Gastrocnemius medialis (tissue), 4 donors: ENCODE data around the gene SPACA9. TPM values are rescaled to one million over a fixed set of nuclear protein-coding genes. Genes with fewer than 3 reads are reported as not detected.

Experiments
- ATAC-seq, 2 donors: fragments of 150-250 bp; one replicate each; pipeline ENCODE4 v1.9.1; 2016
- DNase-seq, 2 donors: peaks; one replicate each; pipeline ENCODE4 v3.0.0-alpha.2; 2019
- H3K27ac ChIP-seq, 4 donors: fragments of 200-600 bp; sonication (generic); 1 replicate in 1 of 4; 2 replicates in 3 of 4; pipeline ENCODE4 v1.5.1; 2016 to 2018; ENCODE audit warnings: mild to moderate bottlenecking in 2 of 4, moderate library complexity in 1 of 4
- H3K27me3 ChIP-seq, 3 donors: fragments of 200-600 bp; sonication (generic) in 2 of 3; 1 replicate in 1 of 3; 2 replicates in 2 of 3; pipeline versions ENCODE4 v1.5.1 to v1.6.0; 2016 to 2019; ENCODE audit warnings: mild to moderate bottlenecking in 1 of 3, moderate library complexity in 1 of 3
- H3K36me3 ChIP-seq, 2 donors: fragments of 200-600 bp; sonication (generic) in 1 of 2; one replicate each; pipeline ENCODE4 v1.5.1; 2017 to 2018
- H3K4me1 ChIP-seq, 2 donors: fragments of 200-600 bp; sonication (generic) in 1 of 2; one replicate each; pipeline ENCODE4 v1.5.1; 2016 to 2017; ENCODE audit warnings: mild to moderate bottlenecking in 2 of 2
- H3K4me3 ChIP-seq, 4 donors: fragments of 200-600 bp; sonication (generic) in 3 of 4; 1 replicate in 1 of 4; 2 replicates in 3 of 4; pipeline ENCODE4 v1.5.1; 2016 to 2019; ENCODE audit warnings: mild to moderate bottlenecking in 2 of 4
- H3K9me3 ChIP-seq, 3 donors: fragments of 200-600 bp; sonication (generic) in 2 of 3; 1 replicate in 1 of 3; 2 replicates in 2 of 3; pipeline ENCODE4 v1.5.1; 2016 to 2019
- POLR2A ChIP-seq, 2 donors: fragments of 450-650 bp; IDR thresholded peaks; one replicate each; pipeline ENCODE4 v1.6.1; 2017; ENCODE audit warnings: antibody characterized with exemption in 2 of 2, mild to moderate bottlenecking in 2 of 2, moderate library complexity in 2 of 2
- in situ Hi-C, 4 donors: fragments of 200-750 bp; cut with MboI; loops; one replicate each; pipeline versions ENCODE4 v1.15.0 to v1.8.0; 2017; ENCODE audit warnings: low sequenced_read_pairs in 4 of 4
- intact Hi-C: fragments of 100-400 bp; cut with DNase I; formaldehyde crosslinking; loops from one replicate; pipeline ENCODE4 v1.15.1; 2023; ENCODE audit warnings: low total_unique reads
- total RNA-seq, 4 donors: library from RNA; depleted of rRNA; stranded (reverse); fragments of >200 nt; gene quantifications; one replicate each; pipeline versions ENCODE4 v1.1.0 to v1.2.3, GENCODE V29; 2016
- TF ChIP-seq, protein P1 (sequence below), 5 experiments: fragments of 450-650 bp in 3 of 5; fragments of 200-600 bp in 2 of 5; sonication (generic) in 2 of 5; IDR thresholded peaks in 4 of 5; conservative IDR thresholded peaks in 1 of 5; 1 replicate in 4 of 5; 2 replicates in 1 of 5; pipeline ENCODE4 v1.5.1; 2016 to 2019; ENCODE audit warnings: antibody characterized with exemption in 5 of 5, mild to moderate bottlenecking in 3 of 5, moderate library complexity in 3 of 5

Gene SPACA9
- total RNA-seq, 4 donors from 2014 or later: 0.24 to 2.5 (median 1.0) TPM

DNA sequence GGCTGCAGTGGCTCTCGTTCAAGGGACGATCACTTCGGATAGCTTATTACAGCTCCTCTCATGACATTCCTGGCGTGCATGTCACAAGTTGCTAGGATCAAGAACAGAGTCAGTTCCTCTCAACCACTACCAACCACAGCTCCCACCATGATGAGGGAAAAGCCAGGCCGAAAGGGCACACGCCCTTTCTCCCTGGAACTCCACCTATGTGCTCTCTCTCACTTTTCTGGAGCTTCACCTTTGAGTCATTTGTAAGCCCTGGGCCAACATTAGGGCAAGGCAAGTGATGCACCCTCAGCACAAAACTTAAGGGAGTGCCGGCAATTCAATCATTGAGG lies 1.6 kb downstream of the SPACA9 start:
- in situ Hi-C loops (no loop called here), intact Hi-C loops (no loop called here)
- no peak for ATAC-seq
- no peak for TF ChIP-seq POLR2A (IDR thresholded peaks at IDR 0.05)
- TF ChIP-seq, protein P1, sequence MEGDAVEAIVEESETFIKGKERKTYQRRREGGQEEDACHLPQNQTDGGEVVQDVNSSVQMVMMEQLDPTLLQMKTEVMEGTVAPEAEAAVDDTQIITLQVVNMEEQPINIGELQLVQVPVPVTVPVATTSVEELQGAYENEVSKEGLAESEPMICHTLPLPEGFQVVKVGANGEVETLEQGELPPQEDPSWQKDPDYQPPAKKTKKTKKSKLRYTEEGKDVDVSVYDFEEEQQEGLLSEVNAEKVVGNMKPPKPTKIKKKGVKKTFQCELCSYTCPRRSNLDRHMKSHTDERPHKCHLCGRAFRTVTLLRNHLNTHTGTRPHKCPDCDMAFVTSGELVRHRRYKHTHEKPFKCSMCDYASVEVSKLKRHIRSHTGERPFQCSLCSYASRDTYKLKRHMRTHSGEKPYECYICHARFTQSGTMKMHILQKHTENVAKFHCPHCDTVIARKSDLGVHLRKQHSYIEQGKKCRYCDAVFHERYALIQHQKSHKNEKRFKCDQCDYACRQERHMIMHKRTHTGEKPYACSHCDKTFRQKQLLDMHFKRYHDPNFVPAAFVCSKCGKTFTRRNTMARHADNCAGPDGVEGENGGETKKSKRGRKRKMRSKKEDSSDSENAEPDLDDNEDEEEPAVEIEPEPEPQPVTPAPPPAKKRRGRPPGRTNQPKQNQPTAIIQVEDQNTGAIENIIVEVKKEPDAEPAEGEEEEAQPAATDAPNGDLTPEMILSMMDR (IDR thresholded peaks at IDR 0.05 in 4 of 5, conservative IDR thresholded peaks at IDR 0.05 in 1 of 5): no peak
- peaks cover 0 to 10% of the 10 kb centered on the region in 2 donors for H3K4me1 ChIP-seq
- no peak overlapping the region for H3K27ac ChIP-seq
- H3K27me3 ChIP-seq: peaks cover 0 to 6% (median 5%) of the 10 kb centered on the region in 3 donors
- H3K4me3 ChIP-seq: no peak overlapping the region
- no peak for DNase-seq
- no peaks in the 10 kb centered on the region for H3K36me3 ChIP-seq
- no peaks in the 10 kb centered on the region for H3K9me3 ChIP-seq

DNA sequence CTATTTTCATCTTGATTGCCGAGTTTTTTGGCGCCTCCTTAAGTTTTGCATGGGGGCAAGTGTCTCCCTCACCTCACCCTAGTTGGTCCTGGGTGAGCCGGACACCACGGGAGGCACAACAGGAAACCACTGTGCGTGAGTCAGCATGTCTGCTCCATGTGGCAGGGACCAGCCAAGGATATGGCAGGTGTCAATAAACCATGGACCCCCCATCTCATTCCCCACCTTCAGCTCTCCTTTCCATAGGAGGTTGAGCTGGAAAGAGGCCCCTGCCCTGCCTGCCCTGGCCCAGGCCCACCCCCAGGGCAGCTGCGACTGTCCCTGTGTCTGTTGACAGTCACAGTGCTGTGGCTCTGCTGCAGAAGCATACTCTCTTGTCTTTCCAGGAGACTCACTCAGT lies 3.1 kb downstream of the SPACA9 start:
- ATAC-seq (no peak), DNase-seq (no peak)
- in situ Hi-C loops: no loop called here
- Histone ChIP-seq H3K27me3 (peaks cover 0 to 6% (median 5%) of the 10 kb centered on the region in 3 donors), H3K9me3 (no peaks in the 10 kb centered on the region), H3K4me1 (peaks cover 0 to 10% of the 10 kb centered on the region in 2 donors), H3K36me3 (no peaks in the 10 kb centered on the region), H3K27ac (no peak overlapping the region), H3K4me3 (no peak overlapping the region)
- TF ChIP-seq, protein P1 (IDR thresholded peaks at IDR 0.05 in 4 of 5, conservative IDR thresholded peaks at IDR 0.05 in 1 of 5): no peak
- TF ChIP-seq POLR2A (IDR thresholded peaks at IDR 0.05): no peak
- intact Hi-C loops: no loop called here

DNA sequence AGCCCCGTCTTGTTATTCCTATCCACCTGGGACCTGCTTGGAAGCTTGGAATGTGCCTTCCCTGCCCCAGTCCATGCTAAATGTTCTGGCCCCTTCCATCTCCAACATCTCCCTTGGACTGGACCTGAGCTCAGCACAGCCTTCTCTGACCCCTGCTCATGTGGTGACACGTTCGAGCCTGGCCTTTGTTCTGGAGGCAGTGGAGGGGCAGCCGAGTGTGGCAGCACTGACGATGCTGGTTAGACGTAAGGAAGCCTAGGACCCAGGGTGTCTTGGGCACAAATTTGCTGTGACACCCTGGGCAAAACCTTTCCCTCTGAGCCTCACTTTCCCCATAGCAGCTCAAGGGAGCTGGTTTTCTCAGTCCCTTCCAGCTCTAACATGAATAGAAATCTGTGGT lies 3.9 kb downstream of the SPACA9 start:
- intact Hi-C loops (no loop called here), in situ Hi-C loops (no loop called here)
- H3K27ac ChIP-seq: no peak overlapping the region
- peaks cover 0 to 6% (median 5%) of the 10 kb centered on the region in 3 donors for H3K27me3 ChIP-seq
- ATAC-seq (no peak), DNase-seq (no peak)
- H3K4me1 ChIP-seq: peaks cover 0 to 9% of the 10 kb centered on the region in 2 donors
- H3K36me3 ChIP-seq: no peaks in the 10 kb centered on the region
- no peak overlapping the region for H3K4me3 ChIP-seq
- H3K9me3 ChIP-seq: no peaks in the 10 kb centered on the region
- TF ChIP-seq POLR2A (IDR thresholded peaks at IDR 0.05): no peak
- TF ChIP-seq, protein P1 (IDR thresholded peaks at IDR 0.05 in 4 of 5, conservative IDR thresholded peaks at IDR 0.05 in 1 of 5): no peak

DNA sequence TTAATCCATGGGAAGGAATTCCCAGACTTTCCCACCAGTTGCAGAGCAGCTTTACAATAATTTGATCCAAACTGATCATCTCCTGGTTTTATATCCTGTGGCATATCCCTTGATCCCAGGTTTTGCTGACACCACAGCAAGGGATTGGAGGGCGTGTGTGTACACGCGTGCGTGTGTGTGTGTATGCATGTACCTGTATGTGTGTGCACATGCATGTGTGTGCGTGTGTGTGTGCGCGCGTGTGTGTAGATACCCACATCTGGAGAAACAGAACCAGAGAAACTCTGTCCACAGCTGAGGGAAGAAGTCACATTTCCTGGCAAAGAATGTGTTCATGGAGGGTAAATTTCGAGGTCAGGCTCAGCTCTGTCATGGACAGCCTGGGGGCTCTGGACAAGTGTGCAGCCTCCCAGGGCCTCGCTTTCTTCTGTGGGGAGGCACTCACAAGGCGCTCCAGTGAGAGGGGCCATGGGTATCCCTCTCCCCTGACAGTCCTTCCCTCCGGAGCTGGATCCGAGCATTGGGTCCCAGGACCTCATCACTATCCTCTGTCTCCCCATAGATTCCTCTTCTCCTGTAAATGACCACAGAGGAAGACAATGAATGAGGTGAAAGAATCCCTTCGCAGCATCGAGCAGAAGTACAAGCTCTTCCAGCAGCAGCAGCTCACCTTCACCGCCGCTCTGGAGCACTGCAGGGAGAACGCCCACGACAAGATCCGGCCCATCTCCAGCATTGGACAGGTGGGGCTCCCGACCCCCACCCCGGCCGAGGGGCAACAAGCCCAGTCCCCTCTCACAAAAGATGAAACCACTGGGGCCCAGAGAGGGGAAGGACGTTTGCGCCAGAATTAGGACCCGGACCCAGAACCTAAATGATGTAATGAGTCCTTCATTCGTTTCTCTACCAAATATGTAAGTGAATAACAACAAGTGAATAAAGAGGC lies 4.9 kb downstream of the SPACA9 start:
- ATAC-seq: no peak
- H3K27me3 ChIP-seq: peaks cover 0 to 2% (median 0%) of the 10 kb centered on the region in 3 donors
- H3K36me3 ChIP-seq: no peaks in the 10 kb centered on the region
- TF ChIP-seq POLR2A (IDR thresholded peaks at IDR 0.05): no peak
- TF ChIP-seq, protein P1 (IDR thresholded peaks at IDR 0.05 in 4 of 5, conservative IDR thresholded peaks at IDR 0.05 in 1 of 5): no peak
- H3K4me3 ChIP-seq: no peak overlapping the region
- in situ Hi-C loops: no loop called here
- no peaks in the 10 kb centered on the region for H3K9me3 ChIP-seq
- no peak for DNase-seq
- intact Hi-C loops: no loop called here
- peaks cover 0 to 3% of the 10 kb centered on the region in 2 donors for H3K4me1 ChIP-seq
- H3K27ac ChIP-seq: no peak overlapping the region
